GM21360 (cell line): ENCODE results near the gene SNX2.

Experiments used
- ATAC-seq: cut with Tn5 transposase; IDR thresholded peaks from one replicate; pipeline ENCODE4 v1.9.1; 2021; ENCODE audit warnings: mild to moderate bottlenecking, moderate library complexity; ENCODE audit not compliant: unreplicated experiment

Gene SNX2

GRCh38 chr5:122770477-122770876 is 4.4 kb upstream of the SNX2 start:
- no peak for ATAC-seq

GRCh38 chr5:122772446-122772845 is 2.4 kb upstream of the SNX2 start:
- ATAC-seq = no peak

- ATAC-seq = no peak
These were observed 1.3 kb upstream of the SNX2 start for GRCh38 chr5:122773619-122774018.

DNA sequence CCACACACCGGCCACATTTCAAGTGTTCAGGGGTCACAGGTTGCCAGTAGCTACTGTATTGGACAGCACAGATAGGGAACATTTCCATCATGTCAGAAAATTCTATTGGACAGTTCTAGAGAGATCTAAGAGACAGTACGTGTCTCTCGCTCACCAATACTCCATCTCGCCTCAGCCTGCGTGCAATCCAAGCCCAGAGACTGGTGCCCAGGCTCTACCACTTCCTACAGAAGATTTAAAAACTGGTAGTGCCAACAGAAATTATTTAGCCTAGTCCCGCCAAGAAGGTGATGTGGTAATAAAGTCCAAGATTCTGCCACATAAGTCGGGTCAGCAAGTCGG is 390 bp upstream of the SNX2 start:
- peak; percentile 20 for ATAC-seq

DNA sequence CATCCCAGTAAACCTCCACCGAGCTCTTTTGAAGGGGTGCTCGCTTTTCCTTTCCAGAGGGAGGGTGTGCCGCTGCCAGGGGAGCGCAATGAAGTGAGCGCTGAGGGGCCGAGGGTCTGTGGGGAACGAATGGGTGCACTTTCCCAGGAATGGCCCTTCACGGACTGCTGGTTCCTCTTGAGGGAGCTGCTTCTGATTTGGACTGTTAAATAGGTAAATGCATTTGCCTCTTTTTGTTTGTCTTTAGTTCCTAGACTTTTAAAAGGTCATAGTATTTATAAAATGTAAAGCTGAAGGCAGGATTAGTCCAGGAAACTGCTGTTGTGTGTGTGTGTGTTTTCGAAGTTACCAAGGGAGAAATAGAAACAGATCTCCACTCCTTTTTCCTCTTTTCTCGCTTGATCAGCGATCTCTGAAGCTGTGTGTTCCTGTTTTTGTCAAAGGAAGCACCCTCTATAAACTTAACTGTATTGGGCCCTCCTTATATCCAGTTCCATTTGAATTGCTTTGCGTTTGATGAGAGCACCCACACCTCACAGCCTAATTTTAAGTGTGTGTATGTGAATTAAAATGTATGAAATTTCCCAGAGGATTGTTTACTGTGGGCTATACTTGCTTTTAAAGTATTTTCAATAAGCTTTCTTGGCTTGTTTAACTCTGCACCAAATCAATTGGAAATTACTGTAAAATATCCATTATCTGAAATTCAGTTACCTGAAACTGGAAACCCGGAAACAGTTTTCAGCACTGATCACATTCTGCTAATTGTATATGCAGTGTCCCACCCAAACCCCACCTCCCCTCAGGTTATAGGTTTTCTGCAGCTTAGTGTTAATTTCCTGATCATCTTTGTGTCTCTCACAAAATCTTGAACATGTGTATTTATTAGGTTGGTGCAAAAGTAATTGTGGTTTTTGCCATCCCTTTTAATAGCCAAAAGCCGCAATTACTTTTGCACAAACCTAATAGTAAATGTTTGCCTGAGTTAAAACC is 966 bp downstream of the SNX2 start:
- peak; percentile 0 for ATAC-seq

GRCh38 chr5:122778157-122778556 is 3.3 kb downstream of the SNX2 start:
- ATAC-seq = no peak

DNA sequence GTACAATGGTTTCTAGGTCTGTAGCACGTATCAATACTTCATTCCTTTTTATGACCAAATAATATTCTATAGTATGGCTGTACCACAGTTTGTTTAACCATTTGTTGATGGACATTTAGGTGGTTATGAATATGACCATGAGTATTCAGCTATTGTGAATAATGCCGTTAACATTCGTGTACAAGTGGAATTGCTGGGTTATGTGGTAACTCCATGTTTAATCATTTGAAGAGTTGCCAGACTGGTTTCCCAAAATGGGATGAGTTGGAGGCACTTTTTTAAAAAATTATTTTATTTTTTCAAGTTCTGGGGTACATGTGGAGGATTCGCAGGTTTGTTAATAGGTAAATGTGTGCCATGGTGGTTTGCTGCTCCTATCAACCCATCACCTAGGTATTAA is 4.6 kb downstream of the SNX2 start:
- ATAC-seq = no peak

DNA sequence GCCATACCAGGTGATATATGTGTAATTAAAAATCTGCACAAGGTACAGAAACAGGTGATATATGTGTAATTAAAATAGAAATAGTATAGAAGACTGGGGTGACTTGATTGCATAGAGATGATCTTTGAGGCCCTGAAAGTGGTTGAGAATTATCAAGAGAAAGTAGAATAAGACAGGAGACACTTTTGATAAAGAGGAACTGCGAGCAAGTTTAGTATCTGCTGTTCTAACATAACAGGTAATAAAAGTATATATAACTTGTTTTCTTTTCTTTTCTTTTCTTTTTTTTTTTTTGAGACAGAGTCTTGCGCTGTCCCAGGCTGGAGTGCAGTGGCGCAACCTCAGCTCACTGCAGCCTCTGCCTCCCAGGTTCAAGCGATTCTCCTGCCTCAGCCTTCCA is 5.4 kb downstream of the SNX2 start:
- ATAC-seq = no peak

- no peak for ATAC-seq
These were observed 6.6 kb downstream of the SNX2 start for GRCh38 chr5:122781465-122781864.

GRCh38 chr5:122785294-122785693 is 10.4 kb downstream of the SNX2 start:
- no peak for ATAC-seq

DNA sequence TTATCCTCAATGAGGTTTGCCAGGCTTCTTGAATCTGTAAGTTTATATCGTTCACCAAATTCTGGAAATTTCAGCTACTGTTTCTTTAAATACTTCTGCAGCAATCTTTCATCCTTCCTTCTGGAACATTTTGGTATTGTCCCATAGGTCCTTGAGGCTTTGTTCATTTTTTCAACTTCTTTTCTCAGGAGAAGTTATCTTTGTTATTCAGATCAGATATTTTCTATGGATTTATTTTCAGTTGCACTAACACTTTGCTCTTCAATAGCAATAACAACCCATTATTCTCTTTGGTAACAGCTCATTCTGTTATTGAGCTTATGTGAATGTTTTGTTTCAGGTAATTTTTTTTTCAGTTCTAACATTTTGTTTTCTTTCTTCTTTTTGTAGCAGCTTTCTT is 13.5 kb downstream of the SNX2 start:
- no peak for ATAC-seq

DNA sequence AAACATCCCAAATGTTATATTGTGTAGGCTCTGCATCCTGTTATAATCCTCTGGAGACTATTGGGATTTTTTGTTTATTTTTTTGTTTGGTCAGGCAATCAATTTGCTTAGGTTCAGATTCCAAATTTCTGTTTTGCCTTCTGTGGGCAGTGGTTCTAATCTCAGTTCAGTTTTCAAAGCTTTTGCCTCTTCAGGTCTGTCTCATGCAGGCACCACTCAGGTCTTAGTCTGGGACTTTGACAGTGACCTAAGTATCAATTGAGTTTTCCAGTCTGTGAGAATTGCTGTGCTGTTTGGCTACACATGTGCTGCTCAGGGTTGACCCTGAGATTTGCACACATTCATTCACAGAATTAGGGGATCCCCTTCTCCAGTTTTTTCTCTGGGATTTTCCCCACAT is 14.1 kb downstream of the SNX2 start:
- no peak for ATAC-seq

GRCh38 chr5:122789461-122790171 is 14.7 kb downstream of the SNX2 start:
- ATAC-seq = no peak

DNA sequence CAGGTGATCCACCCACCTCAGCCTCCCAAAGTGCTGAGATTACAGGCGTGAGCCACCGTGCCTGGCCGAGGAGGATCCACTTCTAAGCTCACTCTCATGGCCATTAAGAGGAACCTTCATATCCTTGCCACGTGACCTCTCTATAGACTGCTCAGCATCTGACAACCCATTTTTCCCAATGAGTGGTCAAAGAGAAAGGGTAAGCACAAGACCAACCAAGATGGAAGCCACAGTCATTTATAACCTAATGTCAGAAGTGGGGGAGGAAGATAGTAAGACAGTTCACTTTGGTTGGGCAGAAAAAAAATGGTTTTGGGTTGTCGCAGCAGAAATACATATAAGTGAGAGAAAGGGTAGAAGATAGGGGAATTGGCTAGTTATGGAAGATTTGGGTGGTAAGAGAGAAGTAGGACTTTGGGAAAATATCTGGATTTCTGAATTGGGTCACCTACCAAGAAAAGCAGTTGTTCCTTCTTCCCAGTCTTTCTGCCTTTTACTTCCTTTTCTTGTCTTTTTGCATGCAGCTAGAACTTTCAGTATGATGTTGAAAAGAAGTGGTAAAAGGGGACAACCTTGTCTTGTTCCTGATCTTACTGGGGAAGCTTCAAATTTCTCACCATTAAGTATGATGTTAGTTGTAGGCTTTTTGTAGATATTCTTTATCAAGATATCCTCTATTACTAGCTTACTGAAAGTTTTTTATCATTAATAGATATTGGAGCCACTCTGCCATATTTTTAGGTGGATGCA is 15.6 kb downstream of the SNX2 start:
- no peak for ATAC-seq

DNA sequence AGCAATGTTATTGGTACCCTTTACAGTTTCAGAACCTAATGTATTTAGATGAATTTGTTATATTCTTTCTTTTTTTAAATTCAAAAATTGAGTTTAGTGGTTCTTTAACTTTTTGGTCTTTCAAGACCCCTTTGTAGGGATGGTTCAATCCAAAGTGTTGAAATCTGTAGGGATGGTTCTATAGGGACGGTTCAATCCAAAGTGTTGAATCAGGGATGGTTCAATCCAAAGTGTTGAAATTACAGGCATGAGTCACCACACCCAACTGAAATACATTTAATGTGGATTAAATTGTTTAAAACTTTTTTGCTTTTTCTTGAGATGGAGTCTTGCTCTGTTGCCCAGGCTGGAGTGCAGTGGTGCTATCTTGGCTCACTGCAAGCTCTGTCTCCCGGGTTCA is 30.6 kb downstream of the SNX2 start:
- ATAC-seq = no peak

GRCh38 chr5:122810405-122810804 is 35.5 kb downstream of the SNX2 start:
- ATAC-seq = no peak

DNA sequence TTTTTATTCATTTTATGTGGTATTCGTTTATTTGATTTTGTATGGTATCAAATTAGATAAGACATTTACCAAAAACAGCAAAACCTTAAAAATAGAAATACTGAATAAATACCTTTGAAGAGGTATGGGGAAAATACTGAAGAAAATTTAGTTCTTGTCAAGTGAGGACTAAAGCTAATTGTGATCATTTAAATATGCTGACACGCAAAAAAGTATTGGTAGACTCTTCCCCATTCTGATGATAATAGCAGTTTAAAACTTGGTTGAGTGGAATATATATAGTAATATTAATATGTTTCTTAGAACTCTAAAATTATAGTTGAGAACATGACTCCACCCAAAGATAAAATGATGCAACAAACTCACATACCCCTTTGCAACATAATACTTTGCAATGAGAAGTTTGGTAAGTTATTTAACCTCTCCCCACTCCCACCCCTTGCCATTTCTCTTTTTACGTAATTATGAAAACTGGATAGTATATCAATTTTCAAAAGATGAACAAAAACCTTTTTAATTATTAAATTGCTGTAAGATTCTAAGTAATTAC is 40.4 kb downstream of the SNX2 start:
- ATAC-seq = no peak

- ATAC-seq = no peak
These were observed 41.9 kb downstream of the SNX2 start for GRCh38 chr5:122816756-122817155.

- ATAC-seq = no peak
These were observed 57.1 kb downstream of the SNX2 start for GRCh38 chr5:122831984-122832383.

- no peak for ATAC-seq
These were observed 60.8 kb downstream of the SNX2 start for GRCh38 chr5:122835681-122836080.

GRCh38 chr5:122836947-122837346 is 62.1 kb downstream of the SNX2 start:
- ATAC-seq = no peak
